ENCODE results near the gene HLA-DPA1. TPM values are rescaled to one million over a fixed set of nuclear protein-coding genes. Genes with fewer than 3 reads are reported as not detected.

Gene HLA-DPA1
- total and polyA plus RNA-seq, 2 donors (not counting 1 experiment from before 2014, with no cell fraction given), result 702 to 2,256 TPM

GRCh38 chr6:33019372-33019771, 54.1 kb downstream of the HLA-DPA1 start:
- Histone ChIP-seq H3K27me3 (replicated peaks in 1 of 4; ENCODE audit: control extremely low read depth in 1 of 4, control insufficient read depth in 3 of 4, insufficient read depth in 4 of 4, low read length in 3 of 4) (no peaks in the 10 kb centered on the region), H3K4me1 (ENCODE audit: control insufficient read depth in 2 of 2, insufficient read depth in 2 of 2, low read length in 2 of 2) (peaks cover 71 to 74% of the 10 kb centered on the region in 2 donors), H3K9ac (ENCODE audit: low read length) (peak overlapping the region; percentile 61), H3K27ac (ENCODE audit: low read length in 2 of 2) (peak overlapping the region; percentile 98 to 100), H4K20me1 (ENCODE audit: control insufficient read depth, insufficient read depth, low read length, poor library complexity, severe bottlenecking) (no peaks in the 10 kb centered on the region), H3K4me3 (ENCODE audit: control extremely low read depth in 1 of 5, extremely low read depth in 1 of 5, insufficient read depth in 1 of 5, low read depth in 2 of 5, low read length in 4 of 5) (peak overlapping the region in 3 of 5 experiments; percentile 5 to 22 (median 15)), H3K79me2 (ENCODE audit: control insufficient read depth, insufficient read depth, low read length) (peaks cover 63% of the 10 kb centered on the region), H3K36me3 (replicated peaks in 1 of 2; ENCODE audit: control extremely low read depth in 1 of 2, control insufficient read depth in 1 of 2, extremely low read depth in 1 of 2, insufficient read depth in 2 of 2, low read length in 1 of 2) (no peaks in the 10 kb centered on the region), H3K9me3 (ENCODE audit: control extremely low read depth in 1 of 3, control insufficient read depth in 2 of 3, insufficient read depth in 1 of 3, low read length in 2 of 3) (no peaks in the 10 kb centered on the region), H2AFZ (ENCODE audit: insufficient read depth, low read depth, low read length, poor library complexity, severe bottlenecking) (no peak overlapping the region), H3K4me2 (replicated peaks; ENCODE audit: low read depth, low read length, poor library complexity, severe bottlenecking) (peak overlapping the region; percentile 68)
- TF ChIP-seq CTCF (IDR thresholded peaks at IDR 0.05) (no peak), EZH2 (IDR thresholded peaks at IDR 0.05; ENCODE audit: borderline replicate concordance, insufficient read depth, low read depth, low read length, poor library complexity, severe bottlenecking) (no peak)
- H3K4me3 Mint-ChIP-seq, result peak overlapping the region; percentile 73
- DNase-seq (no peak), ATAC-seq (ENCODE audit: low read depth) (peak; percentile 16)
- ChIA-PET CTCF (interaction anchor here (1.4 to 17.0 kb wide), 6 partner anchors 8 to 229 kb away, joined by 4 to 576 read pairs (median 8); partner anchors contain the start of genes HLA-DPA1 and HLA-DPB1), POLR2A (interaction anchor here (1.0 to 9.6 kb wide), 10 partner anchors 10 to 71 kb away, joined by 3 to 166 read pairs (median 5); partner anchors contain the start of genes HLA-DPA1 and HLA-DPB1)
- H3K4me1 Mint-ChIP-seq, result peaks cover 77% of the 10 kb centered on the region
- no peaks in the 10 kb centered on the region for H3K27me3 Mint-ChIP-seq
- intact Hi-C loops (cut with micrococcal nuclease), result loop anchor here (1.0 kb wide), 3 partner anchors 9 to 43 kb away; no protein-coding TSS in a partner anchor
- no peaks in the 10 kb centered on the region for H3K9me3 Mint-ChIP-seq (ENCODE audit: insufficient read depth)
- H3K27ac Mint-ChIP-seq, result peak overlapping the region; percentile 96

- Histone ChIP-seq H4K20me1 (ENCODE audit: control insufficient read depth, insufficient read depth, low read length, poor library complexity, severe bottlenecking) (no peaks in the 10 kb centered on the region), H3K79me2 (ENCODE audit: control insufficient read depth, insufficient read depth, low read length) (peaks cover 64% of the 10 kb centered on the region), H3K4me1 (ENCODE audit: control insufficient read depth in 2 of 2, insufficient read depth in 2 of 2, low read length in 2 of 2) (peaks cover 71 to 74% of the 10 kb centered on the region in 2 donors), H3K9me3 (ENCODE audit: control extremely low read depth in 1 of 3, control insufficient read depth in 2 of 3, insufficient read depth in 1 of 3, low read length in 2 of 3) (no peaks in the 10 kb centered on the region), H3K4me3 (ENCODE audit: control extremely low read depth in 1 of 5, extremely low read depth in 1 of 5, insufficient read depth in 1 of 5, low read depth in 2 of 5, low read length in 4 of 5) (peak overlapping the region in 2 of 5 experiments; percentile 5 to 15), H3K36me3 (replicated peaks in 1 of 2; ENCODE audit: control extremely low read depth in 1 of 2, control insufficient read depth in 1 of 2, extremely low read depth in 1 of 2, insufficient read depth in 2 of 2, low read length in 1 of 2) (no peaks in the 10 kb centered on the region), H3K4me2 (replicated peaks; ENCODE audit: low read depth, low read length, poor library complexity, severe bottlenecking) (peak overlapping the region; percentile 68), H3K9ac (ENCODE audit: low read length) (peak overlapping the region; percentile 61), H2AFZ (ENCODE audit: insufficient read depth, low read depth, low read length, poor library complexity, severe bottlenecking) (no peak overlapping the region), H3K27me3 (replicated peaks in 1 of 4; ENCODE audit: control extremely low read depth in 1 of 4, control insufficient read depth in 3 of 4, insufficient read depth in 4 of 4, low read length in 3 of 4) (no peaks in the 10 kb centered on the region), H3K27ac (ENCODE audit: low read length in 2 of 2) (peak overlapping the region; percentile 98 to 100)
- DNase-seq (peak; percentile 93), ATAC-seq (ENCODE audit: low read depth) (peak; percentile 93)
- intact Hi-C loops (cut with micrococcal nuclease), result loop anchor here (1.0 kb wide), 4 partner anchors 9 to 56 kb away; partner anchors contain the start of gene HLA-DPB1
- Mint-ChIP-seq H3K9me3 (ENCODE audit: insufficient read depth) (no peaks in the 10 kb centered on the region), H3K27me3 (no peaks in the 10 kb centered on the region), H3K4me1 (peaks cover 76% of the 10 kb centered on the region), H3K4me3 (peak overlapping the region; percentile 73), H3K27ac (peak overlapping the region; percentile 96)
- POLR2A ChIA-PET, result interaction anchor here (0.7 to 9.6 kb wide), 11 partner anchors 9 to 71 kb away, joined by 3 to 166 read pairs (median 4); partner anchors contain the start of genes BRD2, HLA-DOA, HLA-DPA1 and HLA-DPB1
- TF ChIP-seq CTCF (IDR thresholded peaks at IDR 0.05) (no peak), EZH2 (IDR thresholded peaks at IDR 0.05; ENCODE audit: borderline replicate concordance, insufficient read depth, low read depth, low read length, poor library complexity, severe bottlenecking) (no peak)
- WGBS (ENCODE audit: insufficient coverage), result no CpG with 5 or more reads among the region's 6 CpGs
- CTCF ChIA-PET, result interaction anchor here (0.6 to 17.0 kb wide), 9 partner anchors 8 to 229 kb away, joined by 3 to 576 read pairs (median 4); partner anchors contain the start of genes HLA-DPA1 and HLA-DPB1
Measured at GRCh38 chr6:33018904-33019303, 54.5 kb downstream of the HLA-DPA1 start.
